Natural killer cell (primary cell): ENCODE measurements around the gene PDE6B. TPM values are rescaled to one million over a fixed set of nuclear protein-coding genes. Genes with fewer than 3 reads are reported as not detected.

Experiments used
- ATAC-seq, 3 donors: fragments of 150-1000 bp in 2 of 3; fragments of 200-7000 bp in 1 of 3; cut with Tn5 transposase; 1 replicate in 1 of 3; 2 replicates in 2 of 3; pipeline ENCODE4 v1.10.0; 2021; ENCODE audit warnings: mild to moderate bottlenecking in 2 of 3, moderate library complexity in 2 of 3
- DNase-seq, 2 donors: peaks; one replicate each; pipeline versions ENCODE4 v3.0.0 to v3.0.0-alpha.2; 2013 to 2021; ENCODE audit warnings: mixed read lengths in 1 of 2
- H3K27ac ChIP-seq: one replicate; pipeline ENCODE4 v1.5.1; 2013; ENCODE audit warnings: mild to moderate bottlenecking, low read length
- H3K27me3 ChIP-seq: one replicate; pipeline ENCODE4 v1.6.1; 2013; ENCODE audit warnings: low read length; ENCODE audit not compliant: control insufficient read depth, insufficient read depth
- H3K36me3 ChIP-seq: one replicate; pipeline ENCODE4 v1.6.1; 2013; ENCODE audit warnings: low read length; ENCODE audit not compliant: control insufficient read depth, insufficient read depth
- H3K4me1 ChIP-seq: one replicate; pipeline ENCODE4 v1.6.1; 2013; ENCODE audit warnings: low read length; ENCODE audit not compliant: control insufficient read depth, insufficient read depth
- H3K4me3 ChIP-seq: one replicate; pipeline ENCODE4 v1.5.1; 2013; ENCODE audit warnings: low read length
- H3K9me3 ChIP-seq: one replicate; pipeline ENCODE4 v1.6.1; 2013; ENCODE audit warnings: low read length; ENCODE audit not compliant: control insufficient read depth, insufficient read depth
- H3K27ac Mint-ChIP-seq, 2 donors: one replicate each; pipeline ENCODE4 v1.8.0; 2022; ENCODE audit warnings: mild to moderate bottlenecking in 2 of 2, mixed read lengths in 2 of 2, moderate library complexity in 1 of 2
- H3K27me3 Mint-ChIP-seq, 2 donors: one replicate each; pipeline ENCODE4 v1.8.0; 2022; ENCODE audit warnings: low read depth in 2 of 2, mixed read lengths in 2 of 2
- H3K36me3 Mint-ChIP-seq: one replicate; pipeline ENCODE4 v1.8.0; 2022; ENCODE audit warnings: mixed read lengths
- H3K4me1 Mint-ChIP-seq, 2 donors: one replicate each; pipeline ENCODE4 v1.8.0; 2022; ENCODE audit warnings: mixed read lengths in 2 of 2
- H3K4me3 Mint-ChIP-seq: one replicate; pipeline ENCODE4 v1.8.0; 2022; ENCODE audit warnings: mild to moderate bottlenecking, moderate library complexity, mixed read lengths
- H3K9me3 Mint-ChIP-seq, 2 donors: one replicate each; pipeline ENCODE4 v1.8.0; 2022; ENCODE audit warnings: mixed read lengths in 2 of 2
- CTCF ChIP-seq: fragments of 200-600 bp; IDR thresholded peaks from one replicate; pipeline ENCODE4 v1.8.0; 2022; ENCODE audit warnings: antibody characterized with exemption
- WGBS: methylation state at CpG from one replicate; pipeline ENCODE4 v1.1.7; 2013; ENCODE audit warnings: missing lambda C conversion rate; ENCODE audit not compliant: insufficient coverage; 5-methylcytosine and 5-hydroxymethylcytosine counted together
- intact Hi-C: fragments of 100-400 bp; cut with micrococcal nuclease; formaldehyde crosslinking; loops from one replicate; pipeline ENCODE4 v1.14.2; 2022
- total RNA-seq, 4 donors: library from RNA; stranded (reverse); fragments of 120-200 nt in 1 of 4; gene quantifications; one replicate each; pipeline versions ENCODE4 v1.2.3 to v1.2.4, GENCODE V29; 2013 to 2022

PDE6B gene
- total RNA-seq, 3 donors from 2014 or later (not counting 1 experiment from before 2014, with no cell fraction given) = 15.8 to 18.8 (median 17.2) TPM

GRCh38 chr4:622996-623913 lies 2.1 kb upstream of the PDE6B start:
- no peaks in the 10 kb centered on the region for H3K27me3 Mint-ChIP-seq
- 82% methylated on average over 24 of the region's 24 CpGs for WGBS
- H3K27me3 ChIP-seq = no peaks in the 10 kb centered on the region
- DNase-seq = no peak
- intact Hi-C loops = no loop called here
- H3K4me3 ChIP-seq = no peak overlapping the region
- no peak overlapping the region for H3K27ac ChIP-seq
- no peaks in the 10 kb centered on the region for H3K36me3 Mint-ChIP-seq
- ATAC-seq = no peak
- no peak for TF ChIP-seq CTCF
- H3K4me3 Mint-ChIP-seq = no peak overlapping the region
- H3K27ac Mint-ChIP-seq = no peak overlapping the region
- no peaks in the 10 kb centered on the region for H3K36me3 ChIP-seq
- no peaks in the 10 kb centered on the region for H3K9me3 ChIP-seq
- peaks cover 0 to 4% of the 10 kb centered on the region in 2 donors for H3K4me1 Mint-ChIP-seq
- H3K9me3 Mint-ChIP-seq = no peaks in the 10 kb centered on the region
- no peaks in the 10 kb centered on the region for H3K4me1 ChIP-seq

GRCh38 chr4:623914-624566 lies 1.3 kb upstream of the PDE6B start:
- Histone ChIP-seq H3K9me3 (no peaks in the 10 kb centered on the region), H3K27me3 (no peaks in the 10 kb centered on the region), H3K36me3 (no peaks in the 10 kb centered on the region), H3K4me3 (no peak overlapping the region), H3K27ac (no peak overlapping the region), H3K4me1 (no peaks in the 10 kb centered on the region)
- 55% methylated on average over 25 of the region's 29 CpGs for WGBS
- H3K9me3 Mint-ChIP-seq = no peaks in the 10 kb centered on the region
- DNase-seq = no peak
- no peak for TF ChIP-seq CTCF
- H3K27me3 Mint-ChIP-seq = no peaks in the 10 kb centered on the region
- no peak for ATAC-seq
- no peaks in the 10 kb centered on the region for H3K36me3 Mint-ChIP-seq
- H3K4me1 Mint-ChIP-seq = peaks cover 0 to 4% of the 10 kb centered on the region in 2 donors
- H3K4me3 Mint-ChIP-seq = no peak overlapping the region
- intact Hi-C loops = no loop called here
- H3K27ac Mint-ChIP-seq = no peak overlapping the region

- Mint-ChIP-seq H3K27ac (no peak overlapping the region), H3K36me3 (no peaks in the 10 kb centered on the region), H3K4me3 (no peak overlapping the region), H3K9me3 (no peaks in the 10 kb centered on the region), H3K4me1 (peaks cover 0 to 4% of the 10 kb centered on the region in 2 donors), H3K27me3 (peaks cover 0 to 2% of the 10 kb centered on the region in 2 donors)
- Histone ChIP-seq H3K4me1 (no peaks in the 10 kb centered on the region), H3K36me3 (no peaks in the 10 kb centered on the region), H3K27ac (no peak overlapping the region), H3K9me3 (no peaks in the 10 kb centered on the region), H3K4me3 (no peak overlapping the region), H3K27me3 (no peaks in the 10 kb centered on the region)
- 94% methylated on average over 39 of the region's 39 CpGs for WGBS
- no peak for TF ChIP-seq CTCF
- ATAC-seq = no peak
- no peak for DNase-seq
- intact Hi-C loops = no loop called here
Observed at GRCh38 chr4:625631-626161, 323 bp downstream of the PDE6B start.
